Astrocyte (in vitro differentiated cells and primary cell): ENCODE results near the gene MADCAM1. TPM values are rescaled to one million over a fixed set of nuclear protein-coding genes. Genes with fewer than 3 reads are reported as not detected.

Experiments
- DNase-seq: peaks from one replicate; pipeline ENCODE4 v3.0.0-alpha.2; 2010; ENCODE audit warnings: low read depth
- FAIRE-seq: peaks from 2 replicates; lab custom pipeline; 2011; peaks lifted over from hg19 to GRCh38; lab: Jason Lieb, UNC
- H2AFZ ChIP-seq: 2 replicates; pipeline ENCODE4 v1.6.0; 2012; ENCODE audit warnings: low read depth, low read length, inconsistent platforms
- H3K27ac ChIP-seq: 2 replicates; pipeline ENCODE4 v1.5.1; 2011; ENCODE audit warnings: low read depth, low read length, inconsistent platforms
- H3K27me3 ChIP-seq: 2 replicates; pipeline ENCODE4 v1.6.0; 2011; ENCODE audit warnings: low read length, inconsistent platforms; ENCODE audit not compliant: insufficient read depth
- H3K36me3 ChIP-seq: 2 replicates; pipeline ENCODE4 v1.5.1; 2011; ENCODE audit warnings: low read length, inconsistent platforms; ENCODE audit not compliant: insufficient read depth
- H3K4me1 ChIP-seq: 2 replicates; pipeline ENCODE4 v1.5.1; 2011; ENCODE audit warnings: low read length, inconsistent platforms; ENCODE audit not compliant: insufficient read depth
- H3K4me2 ChIP-seq: 2 replicates; pipeline ENCODE4 v1.6.0; 2012; ENCODE audit warnings: low read length, inconsistent platforms
- H3K4me3 ChIP-seq: 2 replicates; pipeline ENCODE4 v1.5.1; 2011; ENCODE audit warnings: low read depth, mild to moderate bottlenecking, low read length, inconsistent platforms; ENCODE audit not compliant: insufficient read depth
- H3K79me2 ChIP-seq: 2 replicates; pipeline ENCODE4 v1.6.0; 2012; ENCODE audit warnings: mild to moderate bottlenecking, low read length, inconsistent platforms; ENCODE audit not compliant: insufficient read depth
- H3K9ac ChIP-seq: 2 replicates; pipeline ENCODE4 v1.6.0; 2012; ENCODE audit warnings: mild to moderate bottlenecking, low read length, inconsistent platforms
- H3K9me3 ChIP-seq: 2 replicates; pipeline ENCODE4 v1.5.1; 2012; ENCODE audit warnings: low read depth, mild to moderate bottlenecking, low read length, inconsistent platforms; ENCODE audit not compliant: insufficient read depth
- H4K20me1 ChIP-seq: 2 replicates; pipeline ENCODE4 v1.6.0; 2012; ENCODE audit warnings: low read length, inconsistent platforms; ENCODE audit not compliant: insufficient read depth
- H3K27ac Mint-ChIP-seq: one replicate; pipeline ENCODE4 v1.8.0; 2021; ENCODE audit warnings: mild to moderate bottlenecking, mixed read lengths; ENCODE audit not compliant: unreplicated experiment
- H3K27me3 Mint-ChIP-seq: one replicate; pipeline ENCODE4 v1.8.0; 2021; ENCODE audit warnings: low read depth, mixed read lengths; ENCODE audit not compliant: unreplicated experiment
- H3K36me3 Mint-ChIP-seq: one replicate; pipeline ENCODE4 v1.8.0; 2021; ENCODE audit warnings: low read depth, mixed read lengths; ENCODE audit not compliant: unreplicated experiment
- H3K4me1 Mint-ChIP-seq: one replicate; pipeline ENCODE4 v1.8.0; 2021; ENCODE audit warnings: low read depth, mixed read lengths; ENCODE audit not compliant: unreplicated experiment
- H3K4me3 Mint-ChIP-seq: one replicate; pipeline ENCODE4 v1.8.0; 2021; ENCODE audit warnings: mild to moderate bottlenecking, moderate library complexity, mixed read lengths; ENCODE audit not compliant: unreplicated experiment
- H3K9me3 Mint-ChIP-seq: one replicate; pipeline ENCODE4 v1.8.0; 2021; ENCODE audit warnings: mild to moderate bottlenecking, mixed read lengths; ENCODE audit not compliant: unreplicated experiment
- CTCF ChIP-seq: IDR thresholded peaks from 2 replicates; pipeline ENCODE4 v1.5.1; 2011; ENCODE audit warnings: low read depth, mild to moderate bottlenecking, inconsistent platforms, low read length, moderate library complexity; ENCODE audit not compliant: insufficient read depth
- EZH2 ChIP-seq: IDR thresholded peaks from 2 replicates; pipeline ENCODE4 v1.6.1; 2012; ENCODE audit warnings: mild to moderate bottlenecking, low read length, inconsistent platforms; ENCODE audit not compliant: insufficient read depth
- total RNA-seq: library from RNA; stranded (reverse); gene quantifications from 2 replicates; pipeline ENCODE4 v1.2.1, GENCODE V29; 2021

The MADCAM1 gene
- total RNA-seq, 1 donor from 2014 or later: 0.57 TPM

- H3K4me3 Mint-ChIP-seq: no peak overlapping the region
- peaks cover 12% of the 10 kb centered on the region for H3K27me3 ChIP-seq
- no peaks in the 10 kb centered on the region for H3K79me2 ChIP-seq
- no peak overlapping the region for H3K4me2 ChIP-seq
- no peak overlapping the region for H2AFZ ChIP-seq
- peaks cover 6% of the 10 kb centered on the region for H3K9me3 Mint-ChIP-seq
- no peak overlapping the region for H3K27ac Mint-ChIP-seq
- DNase-seq: no peak
- no peak overlapping the region for H3K4me3 ChIP-seq
- no peak overlapping the region for H3K27ac ChIP-seq
- H3K9ac ChIP-seq: no peak overlapping the region
- H3K27me3 Mint-ChIP-seq: peaks cover 19% of the 10 kb centered on the region
- H4K20me1 ChIP-seq: peaks cover 2% of the 10 kb centered on the region
- no peaks in the 10 kb centered on the region for H3K4me1 Mint-ChIP-seq
- FAIRE-seq: no peak
- TF ChIP-seq CTCF (no peak), EZH2 (no peak)
- peaks cover 3% of the 10 kb centered on the region for H3K9me3 ChIP-seq
- H3K36me3 ChIP-seq: no peaks in the 10 kb centered on the region
- peaks cover 7% of the 10 kb centered on the region for H3K36me3 Mint-ChIP-seq
- peaks cover 5% of the 10 kb centered on the region for H3K4me1 ChIP-seq
Measured at GRCh38 chr19:501646-502045, 5.4 kb downstream of the MADCAM1 start.

DNA sequence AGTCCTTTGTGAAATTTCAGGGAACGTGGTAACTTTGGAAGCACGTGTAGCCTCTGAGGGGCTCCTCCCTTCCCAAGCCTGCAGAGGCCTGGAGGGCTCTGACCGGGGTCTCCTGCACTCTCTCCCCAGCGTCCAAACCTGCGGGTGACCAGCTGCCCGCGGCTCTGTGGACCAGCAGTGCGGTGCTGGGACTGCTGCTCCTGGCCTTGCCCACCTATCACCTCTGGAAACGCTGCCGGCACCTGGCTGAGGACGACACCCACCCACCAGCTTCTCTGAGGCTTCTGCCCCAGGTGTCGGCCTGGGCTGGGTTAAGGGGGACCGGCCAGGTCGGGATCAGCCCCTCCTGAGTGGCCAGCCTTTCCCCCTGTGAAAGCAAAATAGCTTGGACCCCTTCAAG is 8.3 kb downstream of the MADCAM1 start:
- H3K9me3 ChIP-seq: no peaks in the 10 kb centered on the region
- H3K4me3 ChIP-seq: no peak overlapping the region
- no peak overlapping the region for H3K4me2 ChIP-seq
- peaks cover 11% of the 10 kb centered on the region for H3K4me1 ChIP-seq
- no peak overlapping the region for H3K9ac ChIP-seq
- H3K27ac Mint-ChIP-seq: no peak overlapping the region
- H3K27me3 Mint-ChIP-seq: peaks cover 7% of the 10 kb centered on the region
- no peak overlapping the region for H3K4me3 Mint-ChIP-seq
- H3K36me3 Mint-ChIP-seq: peaks cover 11% of the 10 kb centered on the region
- peaks cover 3% of the 10 kb centered on the region for H3K9me3 Mint-ChIP-seq
- H3K4me1 Mint-ChIP-seq: peaks cover 3% of the 10 kb centered on the region
- no peak for TF ChIP-seq EZH2
- peaks cover under 1% of the 10 kb centered on the region for H3K27me3 ChIP-seq
- DNase-seq (no peak), FAIRE-seq (no peak)
- no peak overlapping the region for H2AFZ ChIP-seq
- H3K36me3 ChIP-seq: no peaks in the 10 kb centered on the region
- peaks cover 15% of the 10 kb centered on the region for H3K79me2 ChIP-seq
- H3K27ac ChIP-seq: no peak overlapping the region
- no peaks in the 10 kb centered on the region for H4K20me1 ChIP-seq

DNA sequence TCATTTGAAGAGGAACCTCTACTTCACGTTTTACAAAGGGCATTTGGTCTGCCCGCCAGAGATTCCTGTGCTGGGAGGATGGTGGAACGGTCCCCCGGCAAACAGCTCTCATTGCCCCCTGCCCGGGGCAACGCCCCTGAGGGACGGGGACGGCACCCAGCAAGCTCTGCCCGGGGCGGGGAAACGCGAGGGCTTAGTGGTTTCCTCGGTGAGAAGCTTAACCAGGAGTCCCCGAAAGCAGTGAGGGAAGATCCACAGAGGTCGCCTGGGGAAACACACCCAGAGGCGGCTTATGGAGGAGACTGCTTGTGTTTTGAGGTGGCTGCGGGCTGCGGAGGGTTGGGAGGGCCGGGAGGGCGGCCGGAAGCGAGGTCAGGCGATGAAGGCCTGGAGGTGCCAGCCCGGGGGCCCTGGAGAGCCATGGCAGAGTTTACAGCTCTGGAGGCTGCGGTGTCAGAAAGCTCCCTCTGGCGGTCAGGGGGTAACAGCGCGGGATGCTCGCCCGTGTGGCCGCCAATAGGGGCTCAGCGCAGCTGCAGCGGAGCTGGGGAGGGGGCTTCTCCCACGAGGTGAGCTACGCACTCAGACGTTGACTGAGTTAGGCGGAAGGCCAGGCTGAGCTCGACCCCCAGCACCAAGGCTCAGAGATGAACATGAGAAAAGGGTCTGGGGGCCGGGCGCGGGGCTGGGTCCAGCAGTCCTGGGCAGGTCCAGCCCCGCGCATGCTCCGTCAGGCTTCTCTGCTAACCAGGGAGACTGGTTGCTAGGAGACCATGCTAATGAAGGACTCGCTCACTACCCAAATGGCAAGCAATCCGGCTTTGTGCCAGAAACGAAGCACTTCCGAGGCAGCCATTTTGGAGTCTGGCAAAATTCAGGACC is 10.4 kb downstream of the MADCAM1 start:
- peak; percentile 95 for FAIRE-seq
- Mint-ChIP-seq H3K4me3 (peak overlapping the region; percentile 92), H3K27me3 (no peaks in the 10 kb centered on the region), H3K36me3 (peaks cover 18% of the 10 kb centered on the region), H3K9me3 (peaks cover 3% of the 10 kb centered on the region), H3K4me1 (peaks cover 11% of the 10 kb centered on the region), H3K27ac (peak overlapping the region; percentile 99)
- Histone ChIP-seq H3K36me3 (no peaks in the 10 kb centered on the region), H3K9me3 (no peaks in the 10 kb centered on the region), H2AFZ (peak overlapping the region; percentile 89), H3K4me2 (peak overlapping the region; percentile 99), H3K27me3 (no peaks in the 10 kb centered on the region), H4K20me1 (no peaks in the 10 kb centered on the region), H3K79me2 (peaks cover 15% of the 10 kb centered on the region), H3K4me3 (peak overlapping the region; percentile 72), H3K9ac (peak overlapping the region; percentile 88), H3K27ac (peak overlapping the region; percentile 97), H3K4me1 (peaks cover 24% of the 10 kb centered on the region)
- peak; percentile 99 for DNase-seq
- TF ChIP-seq EZH2: no peak
- TF ChIP-seq CTCF: peak; percentile 76
